NCI-H2227 treated with DMSO at 0.1 percent for 48 hours (cell line): Measurements from ENCODE around the gene RAB11FIP4.

ENCODE experiments used
- DNase-seq: peaks from one replicate; lab custom pipeline; 2025; lab: John Stamatoyannopoulos, UW

RAB11FIP4 gene

GRCh38 chr17:31386542-31387075 lies 4.9 kb upstream of the RAB11FIP4 start:
- DNase-seq, result no peak

DNA sequence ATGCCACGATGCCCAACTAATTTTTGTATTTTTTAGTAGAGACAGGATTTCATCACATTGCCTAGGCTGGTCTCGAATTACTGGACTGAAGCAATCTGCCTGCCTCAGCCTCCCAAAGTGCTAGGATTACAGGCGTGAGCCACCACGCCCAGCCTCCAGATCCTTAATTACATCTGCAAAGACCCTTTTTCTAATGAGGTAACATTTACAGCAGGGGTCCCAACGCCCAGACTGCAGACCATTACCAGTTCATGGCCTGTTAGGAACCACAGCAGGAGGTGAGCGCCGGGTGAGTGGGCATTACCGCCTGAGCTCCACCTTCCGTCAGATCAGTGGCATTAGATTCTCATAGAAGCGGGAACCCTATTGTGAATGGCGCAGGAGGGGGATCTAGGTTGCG lies 4.0 kb upstream of the RAB11FIP4 start:
- DNase-seq, result no peak

- DNase-seq, result no peak
Measured at GRCh38 chr17:31388351-31388750, 3.1 kb upstream of the RAB11FIP4 start.

DNA sequence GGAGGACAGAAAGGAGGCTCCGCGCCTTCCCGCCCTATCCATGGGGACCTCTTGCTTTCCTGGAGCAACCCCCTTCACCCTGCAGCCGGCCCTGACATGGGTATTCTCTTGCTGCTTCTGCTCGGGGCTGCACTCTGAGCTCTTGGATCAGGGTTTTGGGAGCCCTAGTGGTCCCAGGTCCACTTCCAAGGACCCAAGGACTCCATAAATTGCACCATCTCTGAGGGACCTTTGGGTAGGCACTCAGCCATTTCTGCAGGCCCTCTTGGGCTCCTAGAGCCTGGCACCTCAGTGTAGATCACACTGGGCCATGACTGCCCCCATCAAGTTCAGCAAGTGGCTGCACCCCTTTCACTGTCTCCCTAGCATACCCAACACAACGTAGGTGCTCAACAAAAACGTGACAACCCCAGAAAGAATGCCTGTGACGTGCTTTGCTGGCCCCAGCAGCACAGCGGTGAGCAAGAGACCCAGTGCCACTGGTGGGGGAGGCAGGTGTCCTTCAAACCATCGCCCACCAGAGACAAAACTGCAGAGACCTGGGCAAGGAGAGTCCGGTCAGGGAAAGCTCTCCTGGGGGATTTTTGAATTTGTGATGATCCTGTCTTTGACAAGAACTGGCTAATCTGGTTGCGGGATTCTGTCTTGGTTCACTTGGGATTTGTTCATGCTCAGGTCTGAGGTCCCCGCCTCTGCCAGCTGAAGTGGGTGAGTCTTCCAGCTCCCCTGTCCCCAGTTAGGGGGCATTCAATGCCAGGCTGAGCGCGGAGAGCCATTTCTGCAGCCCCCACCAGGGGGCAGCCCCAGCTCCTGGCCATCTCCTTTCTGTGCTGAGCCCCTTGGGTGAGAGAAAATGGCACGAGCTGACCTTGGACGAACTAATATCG lies 2.5 kb upstream of the RAB11FIP4 start:
- no peak for DNase-seq

GRCh38 chr17:31389657-31390381 lies 1.7 kb upstream of the RAB11FIP4 start:
- DNase-seq, result no peak

GRCh38 chr17:31390426-31390747 lies 1.1 kb upstream of the RAB11FIP4 start:
- DNase-seq, result no peak

- DNase-seq, result no peak
Measured at GRCh38 chr17:31390748-31391495, 553 bp upstream of the RAB11FIP4 start.

DNA sequence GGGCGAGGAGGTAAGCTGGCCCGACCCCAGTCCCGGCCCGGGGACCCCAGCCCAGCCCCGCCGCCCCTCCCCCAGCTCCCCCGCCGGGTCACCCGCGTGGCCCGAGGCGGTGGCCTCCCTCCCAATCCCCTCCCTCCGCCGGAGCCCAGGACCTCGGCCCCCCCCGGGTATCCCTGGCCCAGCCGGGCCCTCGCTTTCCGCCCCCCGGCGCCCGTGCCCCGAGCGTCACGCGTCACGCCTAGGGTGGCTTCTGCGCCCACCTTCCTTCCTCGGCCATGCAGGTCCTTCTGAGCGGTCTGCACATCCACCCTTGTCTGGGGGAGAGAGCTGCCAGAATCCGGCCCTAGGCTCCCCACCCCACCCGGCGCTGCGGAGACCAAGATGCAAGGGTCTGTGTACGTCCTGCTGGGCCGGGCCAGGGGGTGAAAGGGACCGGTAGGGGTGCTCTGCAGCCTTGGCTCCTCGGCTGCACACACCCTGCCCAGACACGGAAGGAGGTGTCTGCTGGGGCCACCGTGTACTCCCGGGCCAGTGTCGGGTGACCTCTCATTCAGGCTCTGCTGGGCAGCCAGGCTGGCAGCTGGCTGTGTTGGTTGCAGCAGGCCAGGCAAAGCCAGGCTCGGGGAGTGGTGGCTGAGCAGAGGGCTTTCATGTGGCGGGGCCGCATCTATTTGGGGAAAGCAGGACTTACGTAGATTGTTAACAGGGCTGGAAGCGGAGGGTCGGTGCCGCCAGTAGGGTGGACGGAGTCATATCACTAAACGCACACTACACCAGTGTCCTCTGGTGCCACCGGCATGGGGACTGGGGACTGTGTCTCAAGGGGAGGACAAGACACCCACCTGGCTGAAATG lies 754 bp downstream of the RAB11FIP4 start:
- DNase-seq, result no peak

DNA sequence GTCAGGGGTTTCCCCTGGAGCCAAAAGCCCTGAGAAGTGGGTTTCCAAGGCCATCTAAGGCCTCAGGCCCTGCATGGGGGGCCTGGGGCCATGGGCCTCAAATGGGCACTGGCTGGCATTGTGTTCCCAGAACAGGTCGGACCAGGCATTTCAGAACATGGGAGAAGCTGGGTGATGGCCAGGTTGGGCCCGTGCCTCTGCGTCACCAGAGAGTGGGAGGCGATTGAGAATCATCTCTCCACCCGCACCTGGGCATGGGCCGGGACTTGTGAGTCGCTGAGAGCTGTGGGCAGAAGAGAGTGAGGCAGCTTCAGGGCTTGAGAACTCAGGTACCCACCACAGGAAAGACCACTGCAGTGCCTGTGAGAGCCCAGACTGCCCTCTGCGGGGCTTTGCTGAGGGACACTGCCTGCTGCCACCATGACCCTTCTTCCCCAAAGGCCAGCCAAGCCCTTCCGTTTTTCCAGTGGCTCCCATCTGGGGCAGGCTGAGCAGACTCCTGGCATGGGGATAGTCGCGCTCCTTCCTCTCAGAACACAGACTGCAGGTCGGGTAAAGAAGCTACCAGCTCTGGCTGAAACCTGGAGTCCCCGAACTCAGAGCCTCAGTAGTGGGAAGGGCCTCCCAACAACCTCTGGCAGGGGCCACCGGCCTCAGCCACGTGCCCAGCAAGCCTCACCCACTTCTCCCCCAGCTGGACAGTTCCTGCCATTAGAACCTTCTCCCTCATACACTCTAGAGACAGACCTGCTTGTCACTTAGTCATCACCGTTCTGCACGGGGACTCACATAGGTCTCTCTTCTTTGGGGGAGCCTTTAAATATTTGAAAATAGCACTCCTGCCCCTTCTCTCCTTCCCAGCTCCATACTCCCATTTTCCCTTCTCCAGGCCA lies 1.6 kb downstream of the RAB11FIP4 start:
- no peak for DNase-seq

GRCh38 chr17:31393749-31394146 lies 2.3 kb downstream of the RAB11FIP4 start:
- DNase-seq, result no peak

- no peak for DNase-seq
Measured at GRCh38 chr17:31394544-31394943, 3.1 kb downstream of the RAB11FIP4 start.

GRCh38 chr17:31397256-31397939 lies 5.9 kb downstream of the RAB11FIP4 start:
- DNase-seq, result no peak

GRCh38 chr17:31398381-31399311 lies 7.2 kb downstream of the RAB11FIP4 start:
- no peak for DNase-seq

- DNase-seq, result no peak
Measured at GRCh38 chr17:31400481-31400950, 9.0 kb downstream of the RAB11FIP4 start.

DNA sequence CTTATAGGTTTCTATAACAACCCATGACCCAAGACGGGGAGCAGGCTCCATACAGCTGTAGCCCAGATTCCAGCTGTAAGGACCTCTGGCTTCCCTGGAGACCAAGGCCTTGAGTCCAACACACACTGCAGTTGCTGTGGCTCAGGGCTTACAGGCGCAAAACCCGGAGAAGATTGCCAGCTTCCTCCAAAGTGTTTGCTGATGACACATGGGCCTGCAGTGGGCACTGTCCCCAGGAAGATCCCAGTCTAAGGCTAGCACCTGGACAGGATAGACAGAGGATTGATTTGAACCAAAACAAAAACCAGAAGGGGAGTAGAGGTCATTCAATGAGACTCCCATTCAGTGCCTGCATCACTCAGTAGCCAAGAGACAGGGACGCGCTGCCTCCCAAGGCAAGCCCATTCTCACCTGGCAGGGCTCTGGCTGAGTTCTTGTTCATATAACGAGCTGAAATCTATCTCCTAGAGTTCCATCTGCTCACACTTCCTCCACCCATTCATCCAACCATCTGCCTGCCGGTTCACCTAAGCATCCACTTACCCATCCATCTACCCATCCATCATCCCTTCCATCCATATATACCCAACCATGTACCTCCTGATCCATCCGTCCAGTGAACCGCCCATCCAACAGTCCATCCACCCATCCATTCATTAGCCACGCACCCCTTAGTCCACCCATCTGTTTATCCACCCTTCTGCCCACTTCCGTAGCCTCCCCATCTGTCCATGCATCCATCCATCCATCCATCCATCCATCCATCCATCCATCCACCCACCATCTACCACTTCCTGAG lies 10.2 kb downstream of the RAB11FIP4 start:
- DNase-seq, result no peak

DNA sequence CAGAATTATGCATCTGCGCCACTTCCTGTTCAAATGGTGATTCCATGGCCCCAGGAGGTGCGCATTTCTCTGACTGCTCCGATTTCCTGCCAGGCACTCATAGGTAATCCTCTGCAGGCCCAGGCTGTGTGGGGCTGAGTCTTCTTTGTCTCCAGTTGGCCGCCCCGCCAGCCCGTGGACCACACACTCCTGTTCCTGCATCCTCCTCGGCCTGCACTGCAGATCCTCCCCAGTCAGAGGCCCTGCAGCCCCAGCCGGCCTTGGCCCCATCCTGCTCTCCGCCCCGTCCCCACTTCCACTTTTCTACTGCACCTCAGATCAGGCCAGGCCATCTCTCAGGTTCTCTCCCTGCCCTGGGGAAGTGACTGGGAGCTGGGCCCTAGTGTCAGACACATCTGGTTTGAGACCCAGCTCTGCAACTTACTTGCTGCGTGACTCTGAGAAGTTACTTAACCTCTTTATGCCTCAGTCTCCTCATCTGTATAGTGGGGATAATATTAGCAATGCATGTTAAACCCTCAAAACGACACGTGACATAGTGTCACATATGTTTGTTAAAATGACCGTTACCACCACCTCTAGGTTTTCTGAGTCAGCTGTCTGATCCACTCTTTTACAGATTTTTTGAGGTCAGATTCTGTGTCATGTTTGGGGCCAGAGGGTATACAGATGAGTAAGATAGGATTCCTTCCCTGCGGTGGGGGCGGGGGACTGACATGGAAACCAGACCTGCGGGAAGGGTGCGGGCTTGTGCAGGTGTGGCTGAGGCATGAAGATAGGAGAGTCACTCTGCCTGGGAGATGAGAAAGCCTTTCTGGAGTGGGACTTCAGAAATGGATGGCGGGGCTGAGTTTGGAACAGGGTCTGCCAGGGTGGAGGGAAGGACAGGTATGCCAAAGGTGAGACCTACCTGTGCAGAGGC lies 12.8 kb downstream of the RAB11FIP4 start:
- DNase-seq, result no peak
